ENCODE results near the gene MED15. TPM values are rescaled to one million over a fixed set of nuclear protein-coding genes. Genes with fewer than 3 reads are reported as not detected.

Gene MED15
- total and polyA plus RNA-seq, 10 of the 15 experiments (the other 5 are each of a cell fraction or from before 2014, with no cell fraction given): 1.4 to 75.2 (median 26.9) TPM

DNA sequence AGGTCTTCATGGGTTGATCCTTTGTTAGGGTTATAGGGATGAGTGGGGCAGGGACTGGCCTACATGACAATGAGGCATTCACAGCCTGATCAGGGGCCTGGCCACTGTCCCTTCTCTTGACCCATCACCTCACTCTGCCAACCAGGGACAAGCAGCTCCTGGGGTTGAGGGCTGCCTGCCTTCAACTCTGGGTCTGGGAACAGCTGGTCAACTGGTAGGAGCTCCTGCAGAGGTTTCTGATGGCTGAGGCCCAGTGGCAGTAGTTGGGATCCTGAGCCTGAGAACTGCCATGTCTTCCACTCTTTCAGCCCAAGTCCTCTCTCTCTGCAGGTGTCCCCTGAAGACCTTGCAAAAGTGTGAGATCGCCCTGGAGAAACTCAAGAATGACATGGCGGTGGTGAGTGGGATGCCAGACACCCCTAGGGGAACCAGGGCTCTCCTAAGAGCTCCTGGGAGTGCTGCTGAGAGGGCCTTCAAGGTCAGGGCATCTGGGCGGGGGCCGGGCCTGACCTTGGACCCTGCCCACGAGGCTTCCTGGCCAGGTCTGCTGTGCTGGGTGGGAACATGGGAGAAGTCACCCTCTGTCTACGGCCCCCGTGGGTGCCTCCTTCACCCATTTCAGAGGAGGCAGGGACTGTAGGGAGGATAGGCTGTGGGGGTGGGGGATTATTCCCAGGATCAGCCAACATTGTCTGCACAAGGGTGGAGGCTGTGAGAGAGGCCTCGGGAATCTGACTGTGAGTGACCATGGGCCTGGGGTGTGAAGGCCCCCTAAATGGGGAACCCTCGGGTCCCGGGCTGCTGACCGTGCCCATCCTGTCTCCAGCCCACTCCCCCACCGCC is 76.8 kb downstream of the MED15 start:
- Histone ChIP-seq H3K9ac (ENCODE audit: control insufficient read depth, insufficient read depth, low read length) (no peak overlapping the region), H3K27ac (ENCODE audit: control insufficient read depth, insufficient read depth) (no peak overlapping the region), H3K4me1 (ENCODE audit: control insufficient read depth, insufficient read depth, low read length) (no peaks in the 10 kb centered on the region), H3K27me3 (replicated peaks in 1 of 2; ENCODE audit: control insufficient read depth in 2 of 2, insufficient read depth in 2 of 2, low read length in 1 of 2) (no peaks in the 10 kb centered on the region), H3K4me2 (ENCODE audit: control insufficient read depth, insufficient read depth) (no peak overlapping the region), H4K20me1 (ENCODE audit: control insufficient read depth, insufficient read depth) (no peaks in the 10 kb centered on the region), H3K4me3 (no peak overlapping the region), H2AFZ (ENCODE audit: control insufficient read depth, low read depth, low read length) (no peak overlapping the region), H3K9me3 (replicated peaks; ENCODE audit: control insufficient read depth, insufficient read depth, low read length) (no peaks in the 10 kb centered on the region), H3K36me3 (ENCODE audit: control insufficient read depth in 2 of 2, insufficient read depth in 2 of 2, low read length in 1 of 2) (peaks cover 10 to 50% of the 10 kb centered on the region in 2 experiments), H3K79me2 (ENCODE audit: control insufficient read depth, insufficient read depth, low read length) (no peaks in the 10 kb centered on the region)
- ChIA-PET POLR2A (no interaction called here), SMC1A (ENCODE audit: uncharacterized antibody, unreplicated experiment) (no interaction called here), CTCF (no interaction called here), RAD21 (ENCODE audit: unreplicated experiment) (no interaction called here)
- BruUV-seq (replicated peaks): no TSS peak
- FAIRE-seq (no peak), ATAC-seq (no peak), DNase-seq (ENCODE audit: low read depth, low spot score) (no peak)
- in situ Hi-C loops (cut with MboI) (no loop called here), intact Hi-C loops (cut with micrococcal nuclease; ENCODE audit: unreplicated experiment) (no loop called here)
- 94% methylated on average over 12 of the region's 12 CpGs for WGBS (ENCODE audit: insufficient coverage, insufficient replicate concordance, low lambda C conversion rate, missing lambda C conversion rate)
- TF ChIP-seq SMC3 (IDR thresholded peaks at IDR 0.05; ENCODE audit: borderline replicate concordance, low read length) (no peak), TAF1 (IDR thresholded peaks at IDR 0.05; ENCODE audit: borderline replicate concordance, low read depth, low read length) (no peak), ZNF592 (IDR thresholded peaks at IDR 0.05) (no peak), NR2F1 (conservative IDR thresholded peaks at IDR 0.05) (no peak), ZNF217 (IDR thresholded peaks at IDR 0.05) (no peak), SP1 (IDR thresholded peaks at IDR 0.05; ENCODE audit: low read depth, low read length) (no peak), RAD21 (IDR thresholded peaks at IDR 0.05; ENCODE audit: insufficient read depth, low read depth, low read length) (no peak), EGR1 (IDR thresholded peaks at IDR 0.05; ENCODE audit: borderline replicate concordance in 1 of 2, low read depth in 2 of 2, low read length in 2 of 2) (no peak), CEBPZ (IDR thresholded peaks at IDR 0.05; ENCODE audit: low read depth, low read length) (no peak), CREB1 (IDR thresholded peaks at IDR 0.05; ENCODE audit: low read depth) (no peak), SMAD5 (IDR thresholded peaks at IDR 0.05; ENCODE audit: low read depth) (no peak), IRF4 (IDR thresholded peaks at IDR 0.05; ENCODE audit: low read depth, low read length) (no peak), POLR2AphosphoS2 (IDR thresholded peaks at IDR 0.05; ENCODE audit: low read depth, low read length) (no peak), FOXK2 (IDR thresholded peaks at IDR 0.05) (no peak), SUPT20H (IDR thresholded peaks at IDR 0.05; ENCODE audit: borderline replicate concordance, control insufficient read depth, low read depth, low read length) (no peak)
- TF ChIP-seq, protein P1, sequence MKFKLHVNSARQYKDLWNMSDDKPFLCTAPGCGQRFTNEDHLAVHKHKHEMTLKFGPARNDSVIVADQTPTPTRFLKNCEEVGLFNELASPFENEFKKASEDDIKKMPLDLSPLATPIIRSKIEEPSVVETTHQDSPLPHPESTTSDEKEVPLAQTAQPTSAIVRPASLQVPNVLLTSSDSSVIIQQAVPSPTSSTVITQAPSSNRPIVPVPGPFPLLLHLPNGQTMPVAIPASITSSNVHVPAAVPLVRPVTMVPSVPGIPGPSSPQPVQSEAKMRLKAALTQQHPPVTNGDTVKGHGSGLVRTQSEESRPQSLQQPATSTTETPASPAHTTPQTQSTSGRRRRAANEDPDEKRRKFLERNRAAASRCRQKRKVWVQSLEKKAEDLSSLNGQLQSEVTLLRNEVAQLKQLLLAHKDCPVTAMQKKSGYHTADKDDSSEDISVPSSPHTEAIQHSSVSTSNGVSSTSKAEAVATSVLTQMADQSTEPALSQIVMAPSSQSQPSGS (IDR thresholded peaks at IDR 0.05; ENCODE audit: low read length): no peak

Data from GM12878 (cell line).